CD4-positive, alpha-beta memory T cell (primary cell): Measurements from ENCODE around the gene ALOX12. TPM values are rescaled to one million over a fixed set of nuclear protein-coding genes. Genes with fewer than 3 reads are reported as not detected.

Source experiments
- CTCF ChIA-PET: fragments of 350-600 bp; sonication (Branson Sonifier 250); formaldehyde crosslinking; loops from one replicate; lab custom pipeline; 2021; ENCODE audit warnings: inconsistent platforms; ENCODE audit not compliant: partially characterized antibody; lab: Charles Lee
- POLR2A ChIA-PET: fragments of 350-600 bp; sonication (Branson Sonifier 250); formaldehyde crosslinking; loops from one replicate; lab custom pipeline; 2021; ENCODE audit not compliant: partially characterized antibody; lab: Charles Lee
- DNase-seq, 5 donors: peaks; one replicate each; pipeline versions ENCODE4 v3.0.0 to v3.0.0-alpha.2; 2020 to 2022; ENCODE audit warnings: mixed read lengths in 1 of 5
- H3K27ac ChIP-seq: one replicate; pipeline ENCODE4 v1.7.0; 2013; ENCODE audit warnings: low read depth, low read length
- H3K27me3 ChIP-seq: 2 replicates; pipeline ENCODE4 v1.7.0; 2013; ENCODE audit warnings: mild to moderate bottlenecking, low read length, moderate library complexity; ENCODE audit not compliant: insufficient read depth
- H3K36me3 ChIP-seq: 2 replicates; pipeline ENCODE4 v1.7.0; 2013; ENCODE audit warnings: mild to moderate bottlenecking, low read length, moderate library complexity; ENCODE audit not compliant: insufficient read depth
- H3K4me1 ChIP-seq: 2 replicates; pipeline ENCODE4 v1.7.0; 2013; ENCODE audit warnings: mild to moderate bottlenecking, low read length, moderate library complexity; ENCODE audit not compliant: insufficient read depth
- H3K4me3 ChIP-seq, 2 donors: one replicate each; pipeline ENCODE4 v1.7.0; 2013; ENCODE audit warnings: low read length in 2 of 2, mild to moderate bottlenecking in 1 of 2
- H3K9me3 ChIP-seq, 2 donors: one replicate each; pipeline ENCODE4 v1.7.0; 2013; ENCODE audit warnings: low read length in 2 of 2, control low read depth in 1 of 2; ENCODE audit not compliant: control insufficient read depth in 1 of 2
- H3K27ac Mint-ChIP-seq, 7 donors: one replicate each; pipeline ENCODE4 v1.8.0; 2020 to 2021; ENCODE audit warnings: mixed read lengths in 7 of 7, mild to moderate bottlenecking in 6 of 7, inconsistent platforms in 3 of 7, moderate library complexity in 3 of 7
- H3K27me3 Mint-ChIP-seq, 2 donors: one replicate each; pipeline ENCODE4 v1.8.0; 2020 to 2021; ENCODE audit warnings: mixed read lengths in 2 of 2
- H3K36me3 Mint-ChIP-seq, 2 donors: one replicate each; pipeline ENCODE4 v1.8.0; 2020 to 2021; ENCODE audit warnings: mixed read lengths in 2 of 2, inconsistent platforms in 1 of 2, mild to moderate bottlenecking in 1 of 2
- H3K4me1 Mint-ChIP-seq, 4 donors: one replicate each; pipeline ENCODE4 v1.8.0; 2020 to 2021; ENCODE audit warnings: mixed read lengths in 4 of 4, mild to moderate bottlenecking in 1 of 4
- H3K4me3 Mint-ChIP-seq, 8 donors: one replicate each; pipeline ENCODE4 v1.8.0; 2020 to 2021; ENCODE audit warnings: mixed read lengths in 8 of 8, mild to moderate bottlenecking in 7 of 8, moderate library complexity in 6 of 8, inconsistent platforms in 3 of 8
- H3K9me3 Mint-ChIP-seq, 8 donors: one replicate each; pipeline ENCODE4 v1.8.0; 2020 to 2021; ENCODE audit warnings: mixed read lengths in 8 of 8, mild to moderate bottlenecking in 5 of 8, inconsistent platforms in 3 of 8, moderate library complexity in 1 of 8
- intact Hi-C: fragments of 100-400 bp; cut with micrococcal nuclease; formaldehyde crosslinking; loops from one replicate; pipeline ENCODE4 v1.15.1; 2023
- polyA plus RNA-seq, 2 donors: library from polyadenylated mRNA; unstranded; fragments of 300-500 nt; fragmentation: Illumina TruSeq; gene quantifications; one replicate each; pipeline ENCODE4 v1.2.3, GENCODE V29; 2021
- total RNA-seq, 2 experiments: library from RNA; stranded (reverse); gene quantifications; one replicate each; pipeline ENCODE4 v1.2.3, GENCODE V29; 2021

ALOX12 gene
- total and polyA plus RNA-seq, 4 experiments from 2014 or later: 0.19 TPM; not detected in 3

DNA sequence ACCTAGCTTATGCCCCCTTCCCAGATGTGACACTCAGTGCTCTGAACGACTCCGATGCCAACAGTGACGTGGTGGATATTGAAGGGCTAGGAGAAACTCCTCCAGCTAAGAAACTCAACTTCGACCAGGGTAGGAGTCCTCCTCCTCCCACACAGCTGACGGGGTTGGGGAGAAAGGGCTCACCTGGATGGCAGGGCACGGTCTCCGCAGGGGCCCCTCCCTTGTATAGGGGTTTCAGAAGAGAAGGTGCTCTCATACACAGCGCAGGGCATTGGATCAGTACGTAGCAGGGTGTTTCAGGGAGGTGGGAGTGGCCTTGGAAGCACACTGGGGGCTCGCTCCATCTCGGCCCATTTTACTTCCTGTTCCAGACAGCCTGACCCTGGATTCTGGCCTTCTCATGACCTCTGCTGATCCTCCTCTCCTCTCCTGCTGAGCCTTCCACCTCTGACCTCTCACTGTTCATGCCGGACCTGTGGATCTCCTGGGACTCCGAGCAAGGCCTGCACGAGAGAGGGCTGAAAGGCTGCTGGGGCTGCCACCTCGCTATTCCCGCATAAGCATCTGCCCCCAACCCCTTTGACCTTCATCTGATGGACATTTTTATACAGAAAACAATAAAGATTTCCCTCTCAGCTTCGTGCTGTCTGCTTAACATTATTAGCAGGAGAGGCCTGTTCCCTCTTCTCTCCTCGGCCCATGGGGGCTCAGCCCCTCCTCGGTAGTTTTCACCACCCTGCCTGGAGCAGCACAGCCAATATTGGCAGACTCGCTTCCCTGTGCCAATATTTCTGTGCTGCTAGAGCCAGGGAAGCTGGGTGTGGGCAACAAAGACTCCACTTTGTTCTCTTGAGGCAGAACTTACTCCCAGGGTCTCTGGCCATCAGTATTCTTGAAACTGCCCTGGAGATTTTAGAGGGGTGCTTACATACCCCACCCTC lies 21.3 kb downstream of the ALOX12 start:
- no peak overlapping the region for H3K4me3 ChIP-seq
- peak overlapping the region in 7 of 8 donors; percentile 3 to 71 (median 18) for H3K4me3 Mint-ChIP-seq
- peaks cover 30 to 86% (median 50%) of the 10 kb centered on the region in 4 donors for H3K4me1 Mint-ChIP-seq
- no peaks in the 10 kb centered on the region for H3K9me3 Mint-ChIP-seq
- H3K4me1 ChIP-seq: peaks cover 53% of the 10 kb centered on the region
- H3K27ac Mint-ChIP-seq: peak overlapping the region; percentile 52 to 98 (median 97)
- intact Hi-C loops: loop anchor here (2.0 to 10.0 kb wide), 2 partner anchors 18 to 1432 kb away; partner anchors contain the start of gene NLRP1
- no peaks in the 10 kb centered on the region for H3K27me3 Mint-ChIP-seq
- H3K36me3 ChIP-seq: peaks cover 8% of the 10 kb centered on the region
- no peak for DNase-seq
- peaks cover 9 to 32% of the 10 kb centered on the region in 2 donors for H3K36me3 Mint-ChIP-seq
- POLR2A ChIA-PET: interaction anchor here (1.0 to 3.0 kb wide), 3 partner anchors 7 to 18 kb away, joined by 5 to 37 read pairs (median 16); partner anchors contain the start of genes BCL6B and SLC16A13
- H3K27ac ChIP-seq: peak overlapping the region; percentile 96
- CTCF ChIA-PET: interaction anchor here (1.1 to 6.8 kb wide), 5 partner anchors 13 to 103 kb away, joined by 3 to 64 read pairs (median 5); no protein-coding TSS in a partner anchor
- no peaks in the 10 kb centered on the region for H3K9me3 ChIP-seq
- H3K27me3 ChIP-seq: no peaks in the 10 kb centered on the region

DNA sequence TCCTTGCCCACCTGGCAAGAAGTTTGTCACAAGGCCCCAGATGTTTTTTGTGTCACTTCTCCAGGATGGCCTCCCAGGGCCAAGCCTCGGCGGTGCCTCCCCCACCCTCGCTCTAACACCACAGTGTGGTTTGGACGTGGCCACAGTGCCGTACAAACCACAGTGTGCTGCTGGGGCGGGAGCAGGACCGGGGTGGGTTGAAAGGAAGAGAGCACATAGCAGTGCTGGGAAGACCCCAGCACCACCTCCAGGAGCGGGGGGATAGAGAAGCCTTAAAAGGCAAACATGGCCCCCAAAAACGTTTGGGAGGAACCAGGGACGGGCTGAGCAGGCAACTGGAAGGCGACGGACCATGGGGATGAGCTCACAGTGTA lies 22.0 kb downstream of the ALOX12 start:
- Mint-ChIP-seq H3K27me3 (no peaks in the 10 kb centered on the region), H3K9me3 (no peaks in the 10 kb centered on the region), H3K27ac (peak overlapping the region in 6 of 7 donors; percentile 48 to 98 (median 68)), H3K4me3 (peak overlapping the region in 4 of 8 donors; percentile 5 to 71 (median 33)), H3K4me1 (peaks cover 33 to 85% (median 52%) of the 10 kb centered on the region in 4 donors), H3K36me3 (peaks cover 9 to 30% of the 10 kb centered on the region in 2 donors)
- Histone ChIP-seq H3K36me3 (peaks cover 8% of the 10 kb centered on the region), H3K4me3 (no peak overlapping the region), H3K4me1 (peaks cover 60% of the 10 kb centered on the region), H3K9me3 (no peaks in the 10 kb centered on the region), H3K27ac (no peak overlapping the region), H3K27me3 (no peaks in the 10 kb centered on the region)
- POLR2A ChIA-PET: no interaction called here
- CTCF ChIA-PET: interaction anchor here (1.1 to 6.8 kb wide), 2 partner anchors 13 to 104 kb away, joined by 5 to 64 read pairs; no protein-coding TSS in a partner anchor
- intact Hi-C loops: loop anchor here (2.0 to 10.0 kb wide), 2 partner anchors 17 to 1433 kb away; partner anchors contain the start of gene NLRP1
- peak in 1 of 5 donors; percentile 45 for DNase-seq

DNA sequence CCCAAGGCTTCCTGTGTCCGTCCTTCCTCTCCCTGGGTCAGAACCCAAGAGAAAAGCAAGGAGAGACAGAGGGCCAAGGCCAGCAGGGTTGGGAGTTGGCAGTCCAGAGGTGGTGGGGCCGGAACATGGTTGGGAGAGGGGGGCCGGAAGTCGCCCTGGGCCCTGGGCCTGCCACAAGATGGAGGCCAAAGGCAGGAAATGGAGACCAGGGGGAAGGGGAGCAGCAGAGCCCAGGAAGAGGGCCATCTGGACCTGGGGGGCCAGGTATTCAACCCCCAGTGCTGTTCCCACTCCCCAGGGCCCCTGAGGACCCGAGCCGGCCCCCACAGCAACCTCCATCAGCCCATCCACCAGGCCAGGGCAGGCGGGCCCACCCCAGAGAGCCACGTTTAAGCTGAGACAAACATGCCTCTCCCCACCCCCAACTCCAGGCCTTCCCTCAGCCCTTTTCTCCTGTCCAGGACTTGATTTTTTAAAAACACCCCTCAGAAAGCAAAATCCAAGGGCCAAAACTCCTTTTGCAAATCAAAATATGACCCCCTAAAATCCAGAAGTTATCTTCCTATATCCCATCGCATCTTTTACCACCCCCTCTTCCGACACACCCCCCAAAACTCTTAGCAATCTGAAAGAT lies 22.6 kb downstream of the ALOX12 start:
- H3K27me3 ChIP-seq: no peaks in the 10 kb centered on the region
- intact Hi-C loops: loop anchor here (10.0 kb wide), 1 partner anchor 1434 kb away; the partner anchor contains the start of gene NLRP1
- H3K27ac Mint-ChIP-seq: peak overlapping the region in 2 of 7 donors; percentile 29 to 83
- ChIA-PET POLR2A (interaction anchor here (1.7 kb wide), 1 partner anchor 14 kb away, joined by 4 read pairs; no protein-coding TSS in a partner anchor), CTCF (interaction anchor here (0.7 to 6.8 kb wide), 3 partner anchors 14 to 108 kb away, joined by 4 to 64 read pairs (median 5); no protein-coding TSS in a partner anchor)
- peaks cover 7 to 24% of the 10 kb centered on the region in 2 donors for H3K36me3 Mint-ChIP-seq
- H3K4me1 ChIP-seq: peaks cover 61% of the 10 kb centered on the region
- H3K4me3 Mint-ChIP-seq: peak overlapping the region in 3 of 8 donors; percentile 0 to 71 (median 29)
- H3K9me3 ChIP-seq: no peaks in the 10 kb centered on the region
- no peak for DNase-seq
- peaks cover 8% of the 10 kb centered on the region for H3K36me3 ChIP-seq
- H3K27me3 Mint-ChIP-seq: peaks cover 0 to 3% of the 10 kb centered on the region in 2 donors
- no peak overlapping the region for H3K4me3 ChIP-seq
- no peak overlapping the region for H3K27ac ChIP-seq
- no peaks in the 10 kb centered on the region for H3K9me3 Mint-ChIP-seq
- H3K4me1 Mint-ChIP-seq: peaks cover 36 to 85% (median 55%) of the 10 kb centered on the region in 4 donors

DNA sequence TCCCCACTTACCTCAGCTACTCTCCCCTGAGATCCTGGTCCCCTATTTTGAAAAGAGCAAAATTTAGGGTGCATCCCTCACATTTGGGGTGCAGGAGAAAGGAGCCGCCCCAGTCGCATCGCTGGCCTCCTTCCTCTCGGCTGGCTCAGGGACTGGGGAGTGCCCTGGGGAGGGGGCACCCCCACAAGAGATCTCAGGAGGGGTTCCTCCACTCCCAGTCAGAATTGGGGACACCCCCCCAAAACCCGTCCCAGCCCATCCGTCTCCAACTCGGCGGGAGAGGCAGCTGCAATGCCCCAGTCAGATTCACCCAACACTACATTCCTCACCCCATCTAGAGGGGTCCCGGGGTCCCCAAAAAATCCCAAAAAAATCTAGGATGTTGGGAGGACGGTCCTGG lies 23.5 kb downstream of the ALOX12 start:
- Mint-ChIP-seq H3K4me1 (peaks cover 32 to 85% (median 52%) of the 10 kb centered on the region in 4 donors), H3K36me3 (peaks cover 6 to 16% of the 10 kb centered on the region in 2 donors), H3K27ac (peak overlapping the region in 1 of 7 donors; percentile 8), H3K9me3 (no peaks in the 10 kb centered on the region), H3K4me3 (no peak overlapping the region), H3K27me3 (peaks cover 0 to 3% of the 10 kb centered on the region in 2 donors)
- ChIA-PET POLR2A (interaction anchor here (0.7 to 1.7 kb wide), 2 partner anchors 15 to 16 kb away, joined by 3 to 4 read pairs; partner anchors contain the start of gene SLC16A13), CTCF (interaction anchor here (0.6 to 6.8 kb wide), 3 partner anchors 13 to 109 kb away, joined by 3 to 64 read pairs (median 4); no protein-coding TSS in a partner anchor)
- H3K36me3 ChIP-seq: peaks cover 8% of the 10 kb centered on the region
- intact Hi-C loops: loop anchor here (10.0 kb wide), 1 partner anchor 1435 kb away; the partner anchor contains the start of gene NLRP1
- H3K9me3 ChIP-seq: no peaks in the 10 kb centered on the region
- no peak overlapping the region for H3K27ac ChIP-seq
- H3K4me3 ChIP-seq: no peak overlapping the region
- DNase-seq: no peak
- H3K27me3 ChIP-seq: no peaks in the 10 kb centered on the region
- H3K4me1 ChIP-seq: peaks cover 61% of the 10 kb centered on the region

DNA sequence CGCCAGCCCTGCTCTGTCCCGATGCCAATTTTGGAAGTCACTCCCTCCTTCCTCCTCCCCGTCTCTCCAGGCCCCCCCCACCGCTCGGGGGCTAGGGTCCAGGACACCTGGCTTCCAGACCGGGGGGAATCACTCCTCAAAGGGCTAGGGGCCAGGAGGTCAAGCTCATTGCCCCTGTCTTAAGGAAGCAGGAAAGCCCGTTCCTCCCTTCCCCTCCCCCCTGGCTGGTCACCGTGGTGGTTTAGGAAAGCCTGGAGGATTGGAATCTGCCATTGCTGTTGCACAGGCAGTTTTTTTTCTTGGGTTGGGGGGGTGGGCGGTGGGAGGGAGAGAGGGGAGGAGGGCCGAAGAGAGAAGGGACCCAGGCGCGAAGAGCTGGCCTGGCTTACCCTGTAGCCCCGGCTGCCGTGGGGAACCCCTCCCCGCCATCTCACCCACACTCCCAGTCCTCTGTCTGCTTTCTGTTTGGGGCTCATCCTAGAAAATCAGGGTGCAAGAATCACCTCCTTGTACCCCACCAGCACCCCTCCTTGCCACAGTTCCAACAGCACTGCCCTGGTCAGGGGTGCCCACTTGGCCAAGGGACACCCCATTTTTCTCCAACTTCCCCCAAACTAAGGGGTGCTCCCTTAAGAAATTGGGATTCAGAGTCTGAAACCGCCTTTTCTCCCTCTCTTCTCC lies 24.1 kb downstream of the ALOX12 start:
- H3K27me3 ChIP-seq: no peaks in the 10 kb centered on the region
- H3K4me3 Mint-ChIP-seq: peak overlapping the region in 1 of 8 donors; percentile 48
- H3K4me1 ChIP-seq: peaks cover 61% of the 10 kb centered on the region
- no peaks in the 10 kb centered on the region for H3K9me3 Mint-ChIP-seq
- H3K4me3 ChIP-seq: no peak overlapping the region
- peaks cover 31 to 82% (median 51%) of the 10 kb centered on the region in 4 donors for H3K4me1 Mint-ChIP-seq
- ChIA-PET CTCF (interaction anchor here (0.6 to 6.8 kb wide), 7 partner anchors 8 to 110 kb away, joined by 3 to 64 read pairs (median 20); partner anchors contain the start of genes RNASEK, SLC16A11 and SLC16A13), POLR2A (interaction anchor here (0.7 to 2.5 kb wide), 5 partner anchors 8 to 109 kb away, joined by 3 to 18 read pairs (median 4); partner anchors contain the start of genes RNASEK and SLC16A13)
- H3K36me3 Mint-ChIP-seq: peaks cover 6 to 14% of the 10 kb centered on the region in 2 donors
- H3K27me3 Mint-ChIP-seq: peaks cover 0 to 3% of the 10 kb centered on the region in 2 donors
- intact Hi-C loops: loop anchor here (10.0 kb wide), 1 partner anchor 1435 kb away; the partner anchor contains the start of gene NLRP1
- peaks cover 8% of the 10 kb centered on the region for H3K36me3 ChIP-seq
- no peak for DNase-seq
- H3K9me3 ChIP-seq: no peaks in the 10 kb centered on the region
- no peak overlapping the region for H3K27ac ChIP-seq
- peak overlapping the region in 3 of 7 donors; percentile 23 to 89 (median 36) for H3K27ac Mint-ChIP-seq
